Fibroblast of lung (primary cell): Measurements from ENCODE around the gene PCSK5. TPM values are rescaled to one million over a fixed set of nuclear protein-coding genes. Genes with fewer than 3 reads are reported as not detected.
A peak's percentile ranks its signal among the peaks of the same experiment; 100 is the strongest.
"Not testable (repeated sequence)": the region's sequence is repeated elsewhere in the genome, so short reads cannot be mapped to it uniquely, and the experiment has no call there.

ENCODE experiments used
- DNase-seq, 2 donors: peaks; one replicate each; pipeline versions ENCODE4 v3.0.0 to v3.0.0-alpha.2; 2010; ENCODE audit warnings: low read depth in 2 of 2
- H2AFZ ChIP-seq: 2 replicates; pipeline ENCODE4 v1.5.1; 2012; ENCODE audit warnings: low read length, control low read depth, inconsistent platforms
- H3K27ac ChIP-seq: 2 replicates; pipeline ENCODE4 v1.5.1; 2011; ENCODE audit warnings: low read length, control low read depth; ENCODE audit not compliant: insufficient read depth
- H3K27me3 ChIP-seq: 2 replicates; pipeline ENCODE4 v1.5.1; 2011; ENCODE audit warnings: mild to moderate bottlenecking, low read length; ENCODE audit not compliant: control insufficient read depth, insufficient read depth
- H3K36me3 ChIP-seq: 2 replicates; pipeline ENCODE4 v1.5.1; 2011; ENCODE audit warnings: low read length; ENCODE audit not compliant: control insufficient read depth, insufficient read depth
- H3K4me1 ChIP-seq: 2 replicates; pipeline ENCODE4 v1.5.1; 2011; ENCODE audit warnings: low read length; ENCODE audit not compliant: control insufficient read depth, insufficient read depth; ENCODE audit errors: extremely low read depth
- H3K4me2 ChIP-seq: 2 replicates; pipeline ENCODE4 v1.5.1; 2011; ENCODE audit warnings: low read length, control low read depth; ENCODE audit not compliant: insufficient read depth; ENCODE audit errors: extremely low read depth
- H3K4me3 ChIP-seq, 4 experiments: fragments of 200-600 bp in 1 of 4; sonication (generic) in 1 of 4; replicated peaks in 1 of 4; 2 replicates each; pipeline ENCODE4 v1.5.1; 2011 to 2016; ENCODE audit warnings: low read length in 4 of 4, low read depth in 3 of 4, mild to moderate bottlenecking in 3 of 4, control low read depth in 2 of 4, inconsistent platforms in 1 of 4, mixed read lengths in 1 of 4; ENCODE audit not compliant: insufficient read depth in 1 of 4; ENCODE audit errors: control extremely low read depth in 1 of 4
- H3K79me2 ChIP-seq: 2 replicates; pipeline ENCODE4 v1.5.1; 2012; ENCODE audit warnings: mild to moderate bottlenecking, low read length, inconsistent platforms; ENCODE audit not compliant: control insufficient read depth, insufficient read depth
- H3K9ac ChIP-seq: 2 replicates; pipeline ENCODE4 v1.5.1; 2011; ENCODE audit warnings: mild to moderate bottlenecking, low read length, control low read depth; ENCODE audit not compliant: insufficient read depth
- H3K9me3 ChIP-seq: 2 replicates; pipeline ENCODE4 v1.5.1; 2012; ENCODE audit warnings: low read depth, low read length; ENCODE audit not compliant: control insufficient read depth, insufficient read depth
- H4K20me1 ChIP-seq: 2 replicates; pipeline ENCODE4 v1.5.1; 2011; ENCODE audit warnings: low read length; ENCODE audit not compliant: control insufficient read depth, insufficient read depth; ENCODE audit errors: extremely low read depth
- CTCF ChIP-seq, 2 donors: IDR thresholded peaks in 1 of 2; conservative IDR thresholded peaks in 1 of 2; 1 replicate in 1 of 2; 2 replicates in 1 of 2; pipeline ENCODE4 v1.5.1; 2011 to 2012; ENCODE audit warnings: low read length in 2 of 2, control low read depth in 1 of 2, inconsistent platforms in 1 of 2, low read depth in 1 of 2, mild to moderate bottlenecking in 1 of 2
- EZH2 ChIP-seq: IDR thresholded peaks from 2 replicates; pipeline ENCODE4 v1.5.1; 2012; ENCODE audit warnings: low read length, control low read depth, mild to moderate bottlenecking; ENCODE audit errors: missing control alignments
- polyA plus RNA-seq, 2 donors: library from polyadenylated mRNA; depleted of rRNA in 1 of 2; stranded (reverse) in 1 of 2; unstranded in 1 of 2; fragments of >200 nt; gene quantifications; 2 replicates each; pipeline ENCODE4 v1.2.1, GENCODE V29; 2011 to 2012; ENCODE audit warnings: missing spikeins in 1 of 2
- total RNA-seq: library from RNA; depleted of rRNA; stranded (reverse); fragments of >200 nt; gene quantifications from 2 replicates; pipeline ENCODE4 v1.2.1, GENCODE V29; 2014

Gene PCSK5
- total and polyA plus RNA-seq, 2 donors (not counting 1 experiment from before 2014, with no cell fraction given), result 3.1 to 4.8 TPM

- Histone ChIP-seq H4K20me1 (no peaks in the 10 kb centered on the region), H3K4me3 (no peak overlapping the region), H3K36me3 (no peaks in the 10 kb centered on the region), H3K79me2 (no peaks in the 10 kb centered on the region), H3K27me3 (no peaks in the 10 kb centered on the region), H3K9ac (no peak overlapping the region), H3K4me1 (no peaks in the 10 kb centered on the region), H3K27ac (no peak overlapping the region), H2AFZ (no peak overlapping the region), H3K9me3 (no peaks in the 10 kb centered on the region), H3K4me2 (no peak overlapping the region)
- no peak for DNase-seq
- no peak for TF ChIP-seq EZH2
- TF ChIP-seq CTCF (conservative IDR thresholded peaks at IDR 0.05 in 1 of 2, IDR thresholded peaks at IDR 0.05 in 1 of 2; ENCODE audit: low read depth in 1 of 2, low read length in 2 of 2), result no peak
These were observed 158.9 kb downstream of the PCSK5 start for GRCh38 chr9:76049341-76049740.

GRCh38 chr9:76067696-76068095 lies 177.2 kb downstream of the PCSK5 start:
- H3K9ac ChIP-seq, result no peak overlapping the region
- no peaks in the 10 kb centered on the region for H4K20me1 ChIP-seq
- no peak overlapping the region for H3K27ac ChIP-seq
- no peaks in the 10 kb centered on the region for H3K36me3 ChIP-seq
- H3K79me2 ChIP-seq, result no peaks in the 10 kb centered on the region
- no peak overlapping the region for H2AFZ ChIP-seq
- no peaks in the 10 kb centered on the region for H3K9me3 ChIP-seq
- TF ChIP-seq EZH2 (no peak), CTCF (conservative IDR thresholded peaks at IDR 0.05 in 1 of 2, IDR thresholded peaks at IDR 0.05 in 1 of 2; ENCODE audit: low read depth in 1 of 2, low read length in 2 of 2) (no peak)
- DNase-seq, result peak in 1 of 2 donors; percentile 36
- H3K4me3 ChIP-seq, result no peak overlapping the region
- H3K4me2 ChIP-seq, result no peak overlapping the region
- no peaks in the 10 kb centered on the region for H3K27me3 ChIP-seq
- no peaks in the 10 kb centered on the region for H3K4me1 ChIP-seq

- no peak overlapping the region for H3K9ac ChIP-seq
- TF ChIP-seq CTCF (conservative IDR thresholded peaks at IDR 0.05 in 1 of 2, IDR thresholded peaks at IDR 0.05 in 1 of 2; ENCODE audit: low read depth in 1 of 2, low read length in 2 of 2) (no peak), EZH2 (no peak)
- H3K4me1 ChIP-seq, result no peaks in the 10 kb centered on the region
- H3K27ac ChIP-seq, result no peak overlapping the region
- DNase-seq, result no peak
- no peak overlapping the region for H3K4me2 ChIP-seq
- H2AFZ ChIP-seq, result no peak overlapping the region
- H3K27me3 ChIP-seq, result no peaks in the 10 kb centered on the region
- H3K79me2 ChIP-seq, result no peaks in the 10 kb centered on the region
- no peaks in the 10 kb centered on the region for H3K9me3 ChIP-seq
- H4K20me1 ChIP-seq, result no peaks in the 10 kb centered on the region
- no peaks in the 10 kb centered on the region for H3K36me3 ChIP-seq
- no peak overlapping the region for H3K4me3 ChIP-seq
These were observed 187.1 kb downstream of the PCSK5 start for GRCh38 chr9:76077537-76077936.

GRCh38 chr9:76081281-76081680 lies 190.8 kb downstream of the PCSK5 start:
- not testable (repeated sequence) for H3K4me3 ChIP-seq, H3K36me3 ChIP-seq, H3K9me3 ChIP-seq, H3K27ac ChIP-seq, H3K27me3 ChIP-seq, H2AFZ ChIP-seq, H3K4me1 ChIP-seq, H3K79me2 ChIP-seq, DNase-seq, H4K20me1 ChIP-seq, H3K4me2 ChIP-seq, H3K9ac ChIP-seq
